ENCODE results near the gene TUBB2B.
"Not testable (repeated sequence)": the region's sequence is repeated elsewhere in the genome, so short reads cannot be mapped to it uniquely, and the experiment has no call there.

Gene TUBB2B

DNA sequence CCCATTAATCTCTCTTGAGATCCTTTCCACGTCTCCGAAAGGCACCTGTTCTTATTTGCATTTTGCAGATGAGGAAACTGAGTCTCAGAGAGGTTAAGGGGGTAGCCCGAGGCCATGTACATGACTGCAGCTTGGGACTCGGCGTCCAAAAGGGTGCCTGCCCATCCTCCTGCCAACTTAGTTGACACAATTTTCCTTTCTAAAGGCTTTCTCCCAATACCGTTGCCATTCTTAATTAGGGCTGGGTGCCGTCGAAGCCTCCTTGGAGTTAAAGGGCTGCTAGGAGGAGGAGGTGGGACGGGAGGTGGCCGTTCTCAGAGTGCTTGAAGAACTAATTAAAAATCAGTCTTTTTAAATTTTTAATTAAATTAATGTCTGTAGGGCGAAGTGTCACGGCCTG is 30.7 kb upstream of the TUBB2B start:
- no peak for DNase-seq (ENCODE audit: low read depth)

DNA sequence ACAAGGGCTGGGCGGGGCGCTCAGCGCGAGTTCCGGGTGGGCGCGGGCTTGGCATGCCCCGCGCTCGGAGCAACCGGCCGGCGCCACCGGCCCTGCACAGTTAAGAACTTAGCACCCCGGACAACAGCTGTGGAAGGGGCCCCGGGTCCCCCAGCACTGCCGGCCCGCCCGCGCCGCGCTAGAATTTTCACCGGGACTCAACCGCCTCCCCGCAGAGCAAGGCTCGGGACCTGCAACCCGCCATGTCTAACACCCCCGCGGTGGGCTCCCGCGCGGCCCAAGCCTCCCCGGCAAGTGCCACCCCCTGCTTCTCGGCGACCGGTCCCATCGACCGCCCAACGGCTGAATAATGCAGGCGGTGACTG is 26.1 kb upstream of the TUBB2B start:
- DNase-seq (ENCODE audit: low read depth): no peak

DNA sequence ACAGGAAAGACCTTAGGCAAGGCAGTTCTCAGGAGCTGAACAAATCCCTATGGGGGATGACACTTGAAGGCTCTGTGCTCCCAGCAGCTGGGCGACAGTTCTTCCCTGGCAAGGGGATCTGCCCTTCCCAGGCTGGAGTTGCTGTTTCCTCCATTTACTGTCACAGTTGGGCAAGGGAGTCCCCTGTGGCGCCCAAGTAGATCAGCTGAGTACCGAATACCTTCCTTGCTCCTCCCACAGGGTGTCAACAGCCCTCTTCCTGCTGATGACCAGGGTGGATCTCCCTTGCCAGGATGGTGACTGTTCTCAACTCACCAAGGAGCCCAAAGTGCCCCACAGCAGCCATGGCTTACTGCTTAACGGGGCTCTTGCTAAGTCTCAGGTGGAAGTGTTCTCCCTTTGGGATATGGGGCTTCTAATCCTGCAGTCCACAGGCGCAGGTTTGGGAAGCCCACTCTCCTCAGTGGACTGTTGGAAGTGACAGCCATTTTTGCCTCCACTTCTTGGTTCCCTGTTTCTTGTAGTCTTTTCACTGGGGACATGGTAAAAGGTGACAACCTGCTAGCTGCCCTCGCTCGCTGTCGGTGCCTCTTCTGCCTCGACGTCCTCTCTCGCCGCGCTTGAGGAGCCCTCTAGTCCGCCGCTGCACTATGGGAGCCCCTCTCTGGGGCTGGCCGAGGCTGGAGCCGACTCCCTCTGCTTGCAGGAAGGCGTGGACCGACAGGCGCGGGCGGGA is 25.6 kb upstream of the TUBB2B start:
- DNase-seq (ENCODE audit: low read depth): no peak

DNA sequence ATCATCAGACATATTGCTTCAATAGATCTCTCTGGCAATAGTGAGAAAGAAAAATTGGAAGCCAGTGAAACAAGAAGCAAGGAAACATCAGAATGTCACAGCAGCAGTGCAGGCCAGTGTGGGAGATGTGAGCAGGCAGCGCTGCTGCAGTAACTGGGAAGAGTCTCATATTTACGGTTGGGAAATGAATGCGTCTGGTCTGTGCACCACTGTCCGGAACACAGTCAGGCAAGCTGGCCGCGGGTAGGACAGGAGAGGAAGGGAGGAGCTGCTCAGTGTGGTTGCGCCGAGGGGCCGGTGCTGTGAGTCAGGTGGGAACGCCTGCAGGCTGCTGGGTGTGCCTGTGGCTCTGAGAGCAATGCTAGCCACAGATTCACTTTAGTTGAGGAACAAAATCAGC is 24.9 kb upstream of the TUBB2B start:
- DNase-seq (ENCODE audit: low read depth): no peak

DNA sequence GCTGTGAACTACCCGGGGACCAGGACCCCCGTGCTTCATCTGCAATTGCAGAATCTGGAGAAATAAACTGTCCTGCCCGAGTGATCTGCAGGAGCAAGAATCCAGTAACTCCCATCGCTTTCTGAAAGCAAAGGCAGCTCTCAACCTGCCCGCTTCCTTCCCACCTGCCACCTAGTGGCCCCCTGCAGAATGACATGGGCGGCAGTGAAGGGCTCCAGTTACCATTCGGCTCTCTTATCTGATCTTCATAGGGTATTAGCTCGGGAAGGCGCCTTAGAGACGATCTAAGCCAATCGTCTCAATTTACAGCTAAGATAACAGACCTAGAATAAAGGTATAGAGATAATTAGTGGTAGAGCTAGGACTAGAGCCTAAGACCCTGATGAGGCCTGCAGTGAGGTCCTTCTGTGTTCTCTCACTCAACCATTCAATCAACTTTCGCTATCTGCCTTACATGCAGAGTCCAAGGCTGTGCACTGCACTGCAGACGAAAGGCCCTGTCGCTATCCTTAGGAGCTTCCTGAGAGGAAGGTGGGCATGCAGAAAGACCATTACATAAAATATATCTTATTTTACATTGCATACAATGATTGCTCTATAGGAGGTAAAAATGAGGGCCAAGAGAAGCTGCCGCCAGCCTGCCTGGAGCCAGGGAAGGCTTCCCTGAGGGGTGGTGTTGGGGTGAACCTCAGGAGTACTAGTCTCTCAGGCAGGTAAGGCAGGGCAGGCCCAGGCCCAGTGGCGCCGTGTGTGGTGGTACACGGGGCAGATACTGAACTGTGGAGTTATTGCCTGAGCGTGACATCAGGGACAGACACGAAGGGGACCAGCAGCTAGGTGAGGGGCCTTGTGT is 24.2 kb upstream of the TUBB2B start:
- DNase-seq (ENCODE audit: low read depth): peak; percentile 85

DNA sequence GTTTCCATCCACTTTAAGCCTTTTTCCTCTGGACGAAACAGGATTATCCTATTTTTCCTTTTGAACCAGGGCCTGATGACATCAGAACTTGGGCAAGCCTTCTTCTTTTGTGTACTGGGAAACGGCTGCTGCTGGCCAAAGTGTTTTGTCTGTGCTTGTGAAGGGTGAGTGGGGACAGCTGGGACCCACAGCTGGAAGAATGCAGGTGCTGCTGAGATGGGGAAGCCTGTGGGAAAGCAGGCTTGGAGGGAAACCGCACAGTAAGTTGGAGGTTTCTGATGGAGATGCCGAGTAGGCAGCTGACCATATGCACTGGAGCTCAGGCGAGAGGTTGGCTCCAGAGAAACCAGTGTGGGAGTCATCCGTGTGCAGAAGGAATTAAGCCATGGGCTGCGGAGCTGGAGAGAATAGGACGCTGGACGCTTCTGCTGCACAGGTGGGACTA is 22.8 kb upstream of the TUBB2B start:
- no peak for DNase-seq (ENCODE audit: low read depth)

DNA sequence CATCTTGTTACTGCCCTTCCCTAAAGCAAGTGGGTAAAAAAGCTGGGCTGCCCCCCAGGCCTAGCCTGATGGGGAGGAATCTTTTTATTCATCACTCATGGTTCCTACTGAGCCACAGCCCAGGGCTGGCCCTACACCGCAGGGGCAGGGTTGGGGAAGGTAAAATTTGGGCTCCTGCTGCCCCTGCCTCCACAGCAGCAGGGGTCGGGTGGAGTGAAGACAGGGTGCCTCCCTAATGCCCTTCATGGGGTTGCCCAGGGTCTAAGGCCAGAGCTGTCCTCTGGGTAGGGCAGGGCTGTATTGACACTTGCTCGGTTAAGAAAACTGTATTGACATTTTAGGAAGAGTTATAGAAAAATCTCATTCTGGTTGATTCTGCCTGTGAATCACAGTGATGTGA is 22.4 kb upstream of the TUBB2B start:
- DNase-seq (ENCODE audit: low read depth): no peak

DNA sequence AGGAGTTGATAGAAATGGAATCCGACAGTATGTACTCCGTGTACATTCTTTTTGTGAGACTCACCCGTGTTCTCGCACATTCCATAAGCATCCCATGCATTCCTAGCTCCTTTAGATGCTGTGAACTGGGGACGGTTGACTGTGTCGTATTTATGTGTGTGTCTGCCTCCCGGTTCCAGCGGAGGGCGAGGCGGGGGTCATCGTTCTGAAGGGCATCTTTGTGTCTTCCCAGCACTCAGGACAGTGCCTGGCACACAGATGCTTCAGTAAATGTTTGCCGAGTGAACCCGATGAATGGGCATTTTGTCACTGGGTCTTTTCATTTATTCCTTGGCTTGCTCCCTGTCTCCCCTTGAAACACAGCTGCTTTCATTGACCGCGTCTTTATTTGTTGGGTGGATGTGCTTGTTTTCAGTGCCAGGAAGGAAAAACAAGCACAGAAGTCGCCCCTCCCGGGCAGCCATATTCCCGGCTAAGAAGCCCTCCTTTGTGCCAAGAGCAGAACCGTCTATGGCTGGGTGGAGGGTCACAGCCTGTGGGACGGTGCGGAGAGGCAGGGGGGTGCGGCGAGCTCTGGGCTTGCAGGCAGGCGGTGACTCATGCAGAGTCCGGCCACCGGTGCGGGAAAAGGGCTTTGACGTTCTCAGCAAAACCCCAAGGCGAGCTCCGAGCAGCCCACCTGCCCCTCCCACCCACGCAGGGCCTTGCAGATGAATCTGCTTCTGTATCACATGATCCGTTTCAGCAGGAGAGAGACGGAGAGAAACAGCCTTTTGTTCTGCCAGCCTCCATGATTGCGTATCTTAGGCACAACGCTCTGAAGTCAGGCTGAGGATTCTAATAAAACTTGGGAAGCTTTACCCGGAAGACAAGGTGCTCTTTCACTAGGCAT is 20.0 kb upstream of the TUBB2B start:
- DNase-seq (ENCODE audit: low read depth): peak; percentile 99

DNA sequence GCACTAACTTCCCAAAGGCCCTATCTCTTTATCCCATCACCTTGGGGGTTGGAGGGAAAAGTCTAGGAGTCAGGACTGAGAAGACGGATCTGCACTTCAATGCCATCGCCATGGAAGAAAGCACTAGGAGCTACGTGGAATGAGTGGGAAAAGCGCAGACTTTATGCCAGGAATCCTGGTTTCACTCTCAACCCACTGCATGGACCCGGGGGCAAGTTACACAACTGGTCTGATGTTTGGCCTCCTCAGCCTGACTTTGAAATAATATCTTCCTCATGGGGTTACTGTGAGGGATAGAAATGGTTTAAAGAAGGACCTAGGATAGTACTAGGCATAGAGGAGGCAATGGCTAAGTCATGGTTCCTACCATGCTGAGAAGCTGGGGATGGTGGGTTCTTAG is 17.8 kb upstream of the TUBB2B start:
- DNase-seq (ENCODE audit: low read depth): no peak

DNA sequence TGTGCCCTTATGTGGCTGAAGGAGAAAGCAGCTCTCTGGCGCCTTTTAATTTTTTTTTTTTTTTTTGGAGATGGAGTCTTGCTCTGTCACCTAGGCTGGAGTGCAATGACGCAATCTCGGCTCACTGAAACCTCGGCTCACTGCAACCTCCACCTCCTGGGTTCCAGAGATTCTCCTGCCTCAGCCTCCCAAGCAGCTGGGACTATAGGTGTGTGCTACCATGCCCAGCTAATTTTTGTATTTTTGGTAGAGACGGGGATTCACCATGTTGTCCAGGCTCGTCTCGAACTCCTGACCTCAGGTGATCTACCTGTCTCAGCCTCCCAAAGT is 17.3 kb upstream of the TUBB2B start:
- not testable (repeated sequence) for DNase-seq (ENCODE audit: low read depth)

DNA sequence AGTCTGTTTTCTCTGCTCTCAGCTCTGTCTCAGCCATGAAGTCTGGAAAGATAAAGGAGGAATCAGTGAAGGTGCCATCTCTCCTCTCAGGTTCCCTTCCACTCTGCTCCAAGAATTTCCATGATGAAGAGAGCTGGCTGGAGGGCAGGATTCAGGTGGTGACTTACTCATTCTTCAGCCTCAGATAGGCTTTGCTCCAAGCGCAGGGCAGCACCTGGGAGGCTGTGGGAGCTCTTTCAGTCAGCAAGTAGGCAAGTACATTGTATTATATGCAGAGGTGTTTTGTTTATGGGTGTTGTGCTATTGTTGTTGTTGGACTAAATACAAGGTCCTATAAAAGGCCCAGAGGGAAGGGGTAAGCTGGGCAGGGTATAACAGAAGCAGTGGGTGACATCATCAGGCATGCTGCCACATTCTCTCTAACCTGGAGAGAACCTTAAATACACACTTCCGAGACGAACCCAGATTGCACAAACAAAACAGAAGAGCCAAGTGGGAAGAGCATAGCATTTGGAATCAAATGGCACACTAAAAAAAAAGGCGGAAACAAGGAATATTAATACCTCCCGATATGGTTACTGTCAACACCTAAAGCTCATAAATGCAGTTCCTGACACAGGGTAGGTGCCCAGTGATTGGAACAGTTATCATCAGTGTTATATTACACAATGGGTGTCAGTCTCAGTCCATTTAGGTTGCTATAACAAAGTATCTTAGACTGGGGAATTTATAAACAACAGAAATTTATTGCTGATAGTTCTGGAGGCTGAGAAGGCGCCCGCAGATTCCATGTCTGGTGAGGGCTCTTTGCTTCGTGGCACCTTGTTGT is 16.8 kb upstream of the TUBB2B start:
- DNase-seq (ENCODE audit: low read depth): no peak

DNA sequence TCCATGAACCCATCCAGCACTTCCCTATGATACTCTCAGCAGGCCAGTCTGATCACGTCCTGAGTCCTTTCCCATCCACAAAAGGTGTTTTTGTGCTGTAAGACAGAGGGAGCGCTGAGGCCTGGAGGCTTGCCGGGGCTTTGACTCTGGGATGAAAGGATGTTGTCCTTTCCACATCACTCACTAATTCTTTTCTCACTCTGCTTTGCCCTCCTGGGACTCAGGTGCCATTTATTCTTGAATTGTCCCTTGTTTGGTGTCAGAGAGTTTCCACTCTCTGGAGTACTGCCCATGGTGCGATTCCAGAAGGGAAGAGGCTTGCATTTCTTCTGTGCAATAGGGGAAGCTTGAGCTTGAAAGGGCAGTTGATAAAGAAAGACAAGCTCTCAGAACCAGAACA is 15.3 kb upstream of the TUBB2B start:
- no peak for DNase-seq (ENCODE audit: low read depth)

DNA sequence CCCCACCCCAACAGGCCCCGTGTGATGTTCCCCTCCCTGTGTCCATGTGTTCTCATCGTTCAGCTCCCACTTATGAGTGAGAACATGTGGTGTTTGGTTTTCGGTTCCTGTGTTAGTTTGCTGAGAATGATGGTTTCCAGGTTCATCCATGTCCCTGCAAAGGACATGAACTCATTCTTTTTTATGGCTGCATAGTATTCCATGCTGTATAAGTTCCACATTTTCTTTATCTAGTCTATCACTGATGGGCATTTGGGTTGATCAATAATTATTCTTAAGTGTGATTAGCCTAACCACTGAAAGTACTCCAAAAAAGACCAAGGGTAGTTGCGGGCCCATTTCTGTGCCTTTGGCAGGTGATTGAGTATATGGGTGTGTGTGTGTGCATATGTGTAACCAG is 14.3 kb upstream of the TUBB2B start:
- DNase-seq (ENCODE audit: low read depth): not testable (repeated sequence)

DNA sequence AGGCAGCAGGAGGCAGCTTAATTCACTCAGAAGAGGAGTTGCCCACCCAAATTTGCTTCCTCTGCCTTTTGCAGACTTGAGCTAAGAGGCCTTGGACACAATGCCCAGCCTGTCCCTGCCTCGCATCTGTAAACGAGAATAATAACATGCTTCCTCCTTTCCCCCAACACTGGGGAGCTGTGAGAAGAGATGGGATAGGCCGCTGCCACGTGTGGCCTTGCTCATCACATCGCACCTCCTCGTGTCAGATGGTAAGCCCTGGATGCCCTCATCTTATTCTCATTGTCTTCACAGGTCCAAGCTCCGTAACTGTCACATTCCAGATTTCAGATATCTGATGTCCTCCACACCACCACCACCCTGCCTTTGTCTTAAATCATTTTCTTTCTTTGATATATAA is 13.1 kb upstream of the TUBB2B start:
- DNase-seq (ENCODE audit: low read depth): no peak

DNA sequence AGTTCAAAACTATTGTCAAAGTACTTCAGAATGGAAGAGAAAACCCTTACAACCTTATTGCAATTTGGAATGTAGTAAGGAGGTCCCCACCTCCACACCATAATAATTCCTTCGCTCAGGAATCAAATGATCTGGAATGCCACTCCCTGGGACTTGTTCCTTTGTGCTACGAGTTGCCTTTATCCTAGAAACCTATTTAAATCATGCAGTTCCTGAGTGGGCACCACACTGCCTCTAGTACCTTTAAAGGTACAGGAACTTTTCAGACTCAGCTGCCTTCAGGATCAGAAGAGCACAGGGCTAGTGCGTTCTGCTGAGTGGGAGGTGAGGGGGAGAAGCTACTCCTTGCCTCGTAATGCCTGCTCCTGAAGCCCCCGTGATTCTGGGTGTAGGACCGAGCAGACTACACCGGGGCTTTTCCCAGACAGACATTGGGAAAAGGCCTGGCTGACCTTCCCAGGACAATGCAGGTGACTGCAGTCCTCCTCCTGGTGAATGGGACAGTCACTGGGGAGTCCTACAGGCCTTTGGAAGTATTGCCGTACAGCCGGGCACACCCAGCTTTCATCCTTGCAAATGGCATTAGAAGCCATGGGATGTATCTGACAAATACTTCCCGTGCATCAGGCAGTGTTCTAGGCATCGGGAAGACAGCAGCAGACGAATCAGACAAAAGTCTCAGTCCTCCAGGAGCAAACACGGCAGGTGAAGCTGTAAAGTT is 11.8 kb upstream of the TUBB2B start:
- DNase-seq (ENCODE audit: low read depth): no peak

DNA sequence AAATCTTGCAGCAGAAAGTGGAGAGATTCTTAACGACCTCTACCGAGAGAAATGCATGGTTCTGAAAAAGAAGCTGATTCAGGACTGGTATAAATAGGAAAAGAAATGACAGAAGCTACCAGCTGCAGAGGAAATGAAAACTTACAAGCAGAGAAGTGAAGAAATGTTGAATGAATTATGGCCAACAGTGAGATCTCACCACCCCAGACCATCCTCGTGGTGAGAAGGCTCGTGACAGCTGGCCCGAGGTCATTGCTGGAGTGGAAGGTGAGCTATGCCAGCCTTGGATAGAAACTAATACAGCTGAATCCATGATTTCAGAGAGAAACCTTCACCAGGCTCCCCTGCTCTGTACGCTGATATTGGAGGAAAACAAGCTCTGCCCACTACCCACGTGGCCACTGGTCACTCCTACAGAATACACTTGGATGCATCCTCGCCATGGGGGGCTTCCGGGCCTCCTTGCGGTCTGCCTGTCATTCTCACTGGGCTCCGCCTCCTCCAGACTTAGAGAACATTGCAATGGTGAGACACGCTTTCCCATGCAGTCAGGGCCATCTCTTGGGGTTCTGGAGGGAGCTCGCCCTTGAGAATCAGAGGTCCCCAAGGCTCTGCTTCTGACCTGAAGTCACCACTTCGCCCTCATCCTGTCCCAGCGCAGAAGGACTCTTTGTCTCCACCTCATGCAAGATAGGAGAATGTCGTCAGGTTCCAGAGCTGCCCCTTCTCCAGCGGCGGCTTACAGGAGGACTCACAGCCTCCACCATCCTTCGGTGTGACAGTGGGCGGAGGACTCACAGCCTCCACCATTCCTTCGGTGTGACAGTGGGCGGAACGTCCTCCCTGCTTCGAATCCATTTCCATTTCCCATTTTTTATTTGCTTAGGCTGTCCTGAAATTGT is 10.6 kb upstream of the TUBB2B start:
- DNase-seq (ENCODE audit: low read depth): peak; percentile 32

DNA sequence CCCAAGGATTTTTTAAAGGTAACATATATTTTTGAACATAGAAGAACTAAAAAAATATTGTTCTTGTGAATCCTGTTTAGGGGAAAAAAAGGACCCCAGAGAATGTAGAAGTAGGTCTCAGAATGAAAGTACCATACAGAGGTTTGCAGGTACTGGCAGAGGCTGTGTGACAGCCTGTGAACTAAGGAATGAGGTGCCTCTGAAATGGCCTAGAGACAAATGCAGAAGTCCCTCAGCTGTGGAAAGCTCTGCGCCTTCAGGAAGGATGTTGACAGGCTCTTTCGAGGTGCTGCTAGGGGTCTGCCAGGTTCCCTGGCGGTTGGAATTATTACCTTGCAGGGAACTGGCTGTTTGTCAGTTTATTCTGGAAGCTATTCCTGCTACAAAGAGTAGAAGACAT is 8.6 kb upstream of the TUBB2B start:
- DNase-seq (ENCODE audit: low read depth): no peak

DNA sequence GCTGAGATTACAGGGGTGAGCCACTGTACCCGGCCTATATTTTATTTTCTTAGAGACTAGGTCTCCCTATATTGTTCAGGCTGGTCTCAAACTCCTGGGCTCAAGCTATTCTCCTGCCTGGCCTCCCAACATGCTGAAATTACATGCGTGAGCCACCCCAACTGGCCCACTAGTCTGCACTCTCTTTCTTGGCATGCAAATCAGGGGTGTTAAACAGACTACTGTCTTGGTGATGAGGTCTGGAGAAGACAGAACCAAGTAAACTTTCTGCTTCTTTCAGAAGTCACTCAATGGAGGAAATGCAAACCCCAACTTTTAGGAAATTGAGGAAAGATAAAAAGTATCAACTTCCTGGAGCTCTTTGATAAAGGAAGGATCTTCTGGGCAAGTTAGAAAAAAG is 8.0 kb upstream of the TUBB2B start:
- no peak for DNase-seq (ENCODE audit: low read depth)

DNA sequence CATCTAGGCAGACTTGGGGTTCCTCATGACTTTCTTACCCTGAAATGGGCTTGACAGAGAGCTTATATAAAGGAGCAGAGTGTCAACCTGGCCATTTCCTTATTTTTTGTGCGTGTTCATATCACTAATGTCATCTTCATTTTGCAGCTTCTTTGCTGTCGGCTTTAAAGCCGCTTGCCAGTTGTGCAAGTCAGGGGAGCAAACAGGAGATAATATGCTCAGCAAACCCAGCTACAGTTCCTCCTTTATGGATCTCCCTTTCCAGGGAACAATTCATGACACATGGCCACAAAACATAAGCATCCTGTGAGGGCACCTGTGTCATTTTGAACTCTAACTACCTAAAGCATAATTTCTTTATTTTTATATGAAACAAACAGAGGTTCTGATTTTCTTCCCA is 6.5 kb upstream of the TUBB2B start:
- DNase-seq (ENCODE audit: low read depth): no peak

DNA sequence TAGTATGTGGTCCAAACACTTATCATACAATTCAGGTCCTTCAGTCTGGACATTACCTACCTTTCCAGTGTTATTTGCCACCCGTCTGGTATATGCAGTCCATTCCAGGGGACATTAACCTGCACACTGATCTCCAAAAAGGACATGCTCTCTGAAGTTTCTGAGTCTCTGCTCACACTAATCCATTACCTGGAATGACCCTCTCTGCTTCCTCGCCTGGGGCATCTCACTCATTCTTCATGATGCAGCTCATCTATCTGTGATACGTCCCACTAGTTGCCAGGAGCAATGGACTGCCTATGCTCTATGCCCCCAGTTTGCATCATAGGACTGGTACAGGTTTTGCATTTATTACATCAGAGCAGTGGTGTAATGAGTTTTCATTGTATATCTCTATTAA is 5.9 kb upstream of the TUBB2B start:
- no peak for DNase-seq (ENCODE audit: low read depth)

Measured in EH (cell line).